ENCODE results near the gene MRPL20.
"Not testable (repeated sequence)": the region's sequence is repeated elsewhere in the genome, so short reads cannot be mapped to it uniquely, and the experiment has no call there.

The MRPL20 gene

DNA sequence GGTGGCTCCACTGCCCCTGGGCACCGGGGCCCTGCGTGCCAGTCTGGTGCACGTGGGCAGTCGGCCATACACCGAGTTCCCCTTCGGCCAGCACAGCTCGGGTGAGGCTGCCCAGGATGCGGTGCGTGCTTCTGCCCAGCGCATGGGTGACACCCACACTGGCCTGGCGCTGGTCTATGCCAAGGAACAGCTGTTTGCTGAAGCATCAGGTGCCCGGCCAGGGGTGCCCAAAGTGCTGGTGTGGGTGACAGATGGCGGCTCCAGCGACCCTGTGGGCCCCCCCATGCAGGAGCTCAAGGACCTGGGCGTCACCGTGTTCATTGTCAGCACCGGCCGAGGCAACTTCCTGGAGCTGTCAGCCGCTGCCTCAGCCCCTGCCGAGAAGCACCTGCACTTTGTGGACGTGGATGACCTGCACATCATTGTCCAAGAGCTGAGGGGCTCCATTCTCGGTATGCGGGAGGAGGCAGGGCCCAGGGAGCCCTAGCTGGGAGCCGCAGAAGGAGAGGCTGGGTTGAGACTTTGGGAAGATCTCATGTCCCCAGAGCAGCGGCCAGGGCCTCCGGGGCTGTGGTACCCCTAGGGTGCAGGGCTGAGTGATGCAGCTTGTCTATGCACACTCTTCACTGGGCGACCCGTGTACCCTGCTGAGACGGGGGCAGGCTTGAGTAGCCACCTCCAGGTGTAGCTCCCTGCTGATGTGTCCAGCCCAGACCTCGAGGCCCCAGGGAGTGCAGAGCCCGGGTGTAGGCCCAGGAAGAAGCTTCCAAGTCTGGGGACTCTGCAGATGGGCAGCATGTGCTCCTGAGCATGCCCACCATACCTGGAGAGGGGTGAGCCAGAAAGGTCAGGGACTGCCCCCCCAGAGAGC, 30.2 kb upstream of the MRPL20 start:
- DNase-seq: no peak

DNA sequence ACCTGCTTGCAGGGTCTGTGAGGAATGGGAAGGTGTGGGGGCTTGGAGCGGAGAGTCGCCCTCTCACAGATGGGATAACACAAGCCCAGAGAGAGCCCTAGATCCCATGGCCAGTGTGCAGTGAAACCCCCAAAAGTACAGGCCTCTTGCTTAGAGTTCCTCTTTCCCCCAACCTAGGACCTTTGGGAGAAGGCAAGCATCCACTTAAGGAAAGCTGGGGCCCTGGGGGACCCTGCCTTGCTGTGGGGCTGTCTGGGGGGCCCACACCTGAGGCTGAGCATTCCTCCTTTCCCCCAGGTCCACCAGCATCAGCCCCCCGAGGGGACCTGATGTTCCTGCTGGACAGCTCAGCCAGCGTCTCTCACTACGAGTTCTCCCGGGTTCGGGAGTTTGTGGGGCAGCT, 29.5 kb upstream of the MRPL20 start:
- no peak for DNase-seq

DNA sequence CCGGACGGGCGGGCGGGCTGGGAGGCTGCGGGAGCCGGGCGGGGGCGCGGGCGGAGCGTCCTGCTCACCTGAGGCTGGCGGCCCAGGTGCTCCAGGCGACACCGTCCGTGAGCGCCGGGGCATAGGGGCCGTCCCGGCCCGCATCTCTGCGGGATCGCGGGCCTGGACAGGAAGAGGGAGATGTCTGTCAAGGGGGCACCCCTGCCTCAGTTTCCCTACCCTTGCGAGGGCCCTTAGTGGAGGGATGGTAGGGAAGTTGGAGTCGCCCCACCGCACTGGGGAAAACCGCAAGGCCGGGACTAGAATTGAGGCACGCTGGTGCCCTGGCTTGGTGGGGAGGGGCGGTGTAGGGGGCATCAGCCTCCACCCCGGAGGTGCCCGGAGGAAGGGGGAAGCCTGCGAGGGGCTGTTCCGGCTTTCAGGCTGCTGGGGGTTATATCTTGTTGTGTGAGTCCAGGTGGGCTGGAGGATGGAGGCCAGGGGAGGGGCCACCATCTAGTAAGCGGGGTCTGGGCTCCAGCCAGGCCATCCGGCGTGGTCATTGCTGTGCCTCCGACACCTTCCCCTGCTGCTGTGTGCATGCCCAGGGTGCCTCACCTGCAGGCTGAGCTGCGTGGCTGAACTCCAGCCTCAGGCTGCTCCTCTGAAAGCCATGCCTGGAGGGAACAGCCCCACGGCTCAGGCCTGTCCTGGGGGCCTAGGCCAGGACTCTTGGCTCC, 29.0 kb upstream of the MRPL20 start:
- DNase-seq: no peak

DNA sequence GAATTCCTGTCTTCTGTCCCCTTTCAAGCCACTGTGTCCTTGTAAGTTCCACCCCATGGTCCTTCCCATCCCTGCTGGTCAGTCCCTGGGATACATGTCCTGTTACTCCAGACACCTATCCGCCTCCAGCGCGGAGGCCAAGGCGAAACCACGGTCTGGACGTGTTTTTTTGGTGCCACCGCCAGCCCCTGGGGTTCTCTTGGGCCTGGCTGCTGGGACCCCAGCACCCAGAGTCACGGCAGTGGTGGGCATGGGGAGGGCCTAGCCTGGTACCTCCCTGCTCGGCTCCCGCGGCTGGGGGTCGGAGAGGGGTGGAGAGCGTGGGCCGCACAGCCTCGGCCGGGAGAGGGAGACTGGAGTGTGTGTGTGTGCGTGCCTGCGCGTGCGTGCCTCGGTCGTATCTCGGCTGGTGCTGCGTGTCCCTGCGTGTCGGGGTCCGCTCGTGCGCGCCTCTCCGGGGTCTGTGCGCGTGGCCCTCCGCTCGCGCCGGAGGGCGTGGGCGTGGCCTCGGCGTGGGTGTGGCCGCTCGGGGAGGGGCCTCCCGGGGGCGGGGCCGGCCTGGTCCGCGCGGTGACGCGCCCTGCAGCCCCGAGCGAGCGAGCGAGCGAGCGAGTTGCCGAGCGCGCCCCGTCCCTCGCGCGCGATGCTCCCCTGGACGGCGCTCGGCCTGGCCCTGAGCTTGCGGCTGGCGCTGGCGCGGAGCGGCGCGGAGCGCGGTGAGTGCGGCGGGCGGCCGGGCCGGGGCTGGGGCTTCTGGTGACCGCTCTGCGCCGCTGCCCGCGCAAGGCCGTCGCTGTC, 28.2 kb upstream of the MRPL20 start, which contains the start of gene VWA1:
TSS of gene VWA1 (plus strand) at position 585 of the 798 bp plus-strand sequence. CDS start at position 644, 59 bp downstream.
- peak; percentile 58 for DNase-seq

GRCh38 chr1:1434824-1435105, 27.7 kb upstream of the MRPL20 start:
- no peak for DNase-seq

GRCh38 chr1:1434131-1434823, 27.2 kb upstream of the MRPL20 start:
- no peak for DNase-seq

DNA sequence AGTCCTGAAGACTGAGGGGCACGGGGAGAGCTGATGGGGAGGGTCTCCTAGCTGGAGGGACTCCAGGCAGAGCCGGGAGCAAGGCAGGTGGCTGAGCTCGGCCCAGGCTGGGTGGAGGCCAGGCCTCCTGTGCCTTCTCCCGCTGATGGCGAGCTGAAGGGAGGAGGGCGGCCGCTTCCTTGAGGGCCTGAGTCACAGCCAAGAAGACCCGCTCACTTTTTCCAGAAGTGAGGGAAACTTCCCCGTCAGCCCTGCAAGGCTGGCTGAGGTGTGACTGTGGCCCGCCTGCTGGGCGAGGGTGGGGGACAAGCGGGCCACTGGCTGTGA, 26.7 kb upstream of the MRPL20 start:
- no peak for DNase-seq

- DNase-seq: no peak
Measured at GRCh38 chr1:1432951-1433803, 26.1 kb upstream of the MRPL20 start.

DNA sequence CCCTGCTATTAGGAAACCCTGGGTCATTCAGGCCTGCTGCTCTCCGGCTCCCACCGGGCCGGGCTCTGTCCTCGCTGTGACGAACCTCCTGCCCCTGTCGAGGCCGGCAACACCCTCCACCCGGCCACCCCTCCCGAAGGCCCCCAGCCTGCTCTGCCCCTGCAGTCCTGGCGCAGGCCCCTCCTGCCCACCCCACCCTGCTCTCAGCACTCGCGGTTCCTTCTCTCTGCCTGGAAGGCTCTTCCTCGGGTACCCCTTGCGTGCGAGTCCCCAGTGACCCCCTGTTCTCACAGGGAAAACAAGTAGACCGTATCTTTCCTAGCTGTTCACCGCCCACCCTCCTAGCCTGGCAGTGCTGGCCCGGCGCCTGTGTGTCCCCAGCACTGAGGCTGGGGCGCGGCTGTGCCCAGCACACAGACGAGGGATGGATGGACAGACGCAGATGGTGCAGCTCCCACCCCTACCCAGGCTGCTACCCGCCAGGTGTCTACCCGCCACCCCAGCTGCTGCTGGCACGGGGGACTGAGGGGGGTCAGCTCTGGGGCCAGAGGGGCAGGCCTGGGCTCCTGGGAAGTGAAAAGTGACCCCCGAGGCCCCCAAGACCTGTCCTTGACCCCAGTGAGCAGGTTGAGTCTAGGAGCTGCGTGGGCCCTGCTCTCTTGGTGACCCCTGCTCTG, 25.3 kb upstream of the MRPL20 start:
- no peak for DNase-seq

- no peak for DNase-seq
Measured at GRCh38 chr1:1431845-1432273, 24.8 kb upstream of the MRPL20 start.

- no peak for DNase-seq
Measured at GRCh38 chr1:1430992-1431844, 24.1 kb upstream of the MRPL20 start.

DNA sequence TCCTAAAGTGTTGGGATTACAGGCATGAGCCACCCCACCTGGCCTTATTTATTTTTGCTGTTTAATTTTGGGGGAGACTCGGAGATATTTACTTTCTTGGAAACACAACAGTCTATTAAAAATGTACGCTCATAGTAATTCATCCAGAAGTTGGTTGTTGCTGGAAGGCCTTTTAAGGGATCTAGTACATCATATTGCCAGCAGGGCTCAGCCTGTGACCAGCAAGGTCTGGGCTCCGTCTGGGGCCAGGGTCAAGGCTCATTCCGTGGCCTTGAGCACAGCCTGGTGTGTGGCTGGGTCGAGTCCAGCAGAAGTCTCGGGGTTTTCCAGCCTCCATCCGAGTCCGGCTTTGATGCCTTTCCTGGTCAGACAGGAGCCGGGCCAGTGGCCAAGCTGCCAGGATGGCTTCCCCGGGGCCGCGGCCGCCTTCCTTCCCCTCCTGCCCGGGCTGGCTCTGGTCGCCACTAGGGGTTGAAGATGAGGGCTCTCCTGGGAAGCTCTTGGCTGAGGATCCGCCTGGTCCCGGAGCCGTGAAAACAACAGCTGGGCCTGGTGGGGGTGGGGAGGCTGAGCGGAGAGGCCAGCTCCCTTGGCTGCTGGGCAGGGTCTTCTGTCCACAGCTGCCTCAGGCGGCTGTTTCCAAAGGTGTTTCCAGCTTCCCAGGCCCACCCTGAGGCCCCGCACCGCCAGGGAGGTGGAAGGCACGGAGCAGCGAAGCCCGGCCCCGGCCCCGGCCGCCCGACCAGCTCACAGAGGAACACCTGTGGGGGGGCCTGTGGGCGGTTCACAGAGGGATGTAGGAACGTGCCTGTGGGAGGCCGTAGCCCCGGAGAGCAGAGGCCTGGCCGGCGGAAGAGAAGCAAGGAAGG, 23.3 kb upstream of the MRPL20 start:
- no peak for DNase-seq

- no peak for DNase-seq
Measured at GRCh38 chr1:1429671-1430073, 22.6 kb upstream of the MRPL20 start.

DNA sequence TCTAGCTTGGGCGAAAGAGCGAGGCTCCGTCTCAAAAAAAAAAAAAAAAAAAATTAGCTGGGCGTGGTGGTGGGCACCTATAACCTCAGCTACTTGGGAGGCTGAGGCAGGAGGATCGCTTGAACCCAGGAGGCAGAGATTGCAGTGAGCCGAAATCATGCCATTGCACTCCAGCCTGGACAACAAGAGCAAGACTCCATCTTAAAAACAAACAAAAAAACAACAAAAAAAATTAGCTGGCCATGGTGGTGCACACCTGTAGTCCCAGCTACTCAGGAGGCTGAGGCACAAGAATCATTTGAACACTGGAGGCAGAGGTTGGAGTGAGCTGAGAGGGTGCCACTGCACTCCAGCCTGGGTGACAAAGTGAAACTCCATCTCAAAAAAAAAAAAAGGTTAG, 21.9 kb upstream of the MRPL20 start:
- DNase-seq: not testable (repeated sequence)

DNA sequence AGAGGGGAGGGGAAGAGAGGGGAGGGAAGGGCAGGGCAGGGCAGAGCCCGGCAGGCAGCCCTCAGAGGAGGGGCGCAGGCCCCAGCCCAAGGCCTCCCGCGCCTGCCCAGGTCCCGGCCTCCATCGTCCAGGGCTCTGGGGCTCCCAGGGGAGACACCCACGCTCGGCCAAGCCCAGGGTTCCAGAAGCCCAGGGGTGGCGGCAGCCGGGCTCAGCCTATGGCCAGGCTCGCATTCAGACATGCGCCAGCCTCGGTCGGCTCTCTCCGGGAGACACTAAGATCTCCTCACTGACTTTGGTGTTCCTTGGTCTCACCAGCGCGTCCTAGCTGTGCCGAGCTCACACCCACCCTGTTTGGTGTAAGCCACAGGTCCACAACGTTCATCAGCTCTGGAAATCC, 21.1 kb upstream of the MRPL20 start:
- no peak for DNase-seq

GRCh38 chr1:1427820-1428148, 20.7 kb upstream of the MRPL20 start:
- DNase-seq: no peak

GRCh38 chr1:1427106-1427819, 20.2 kb upstream of the MRPL20 start:
- DNase-seq: no peak

DNA sequence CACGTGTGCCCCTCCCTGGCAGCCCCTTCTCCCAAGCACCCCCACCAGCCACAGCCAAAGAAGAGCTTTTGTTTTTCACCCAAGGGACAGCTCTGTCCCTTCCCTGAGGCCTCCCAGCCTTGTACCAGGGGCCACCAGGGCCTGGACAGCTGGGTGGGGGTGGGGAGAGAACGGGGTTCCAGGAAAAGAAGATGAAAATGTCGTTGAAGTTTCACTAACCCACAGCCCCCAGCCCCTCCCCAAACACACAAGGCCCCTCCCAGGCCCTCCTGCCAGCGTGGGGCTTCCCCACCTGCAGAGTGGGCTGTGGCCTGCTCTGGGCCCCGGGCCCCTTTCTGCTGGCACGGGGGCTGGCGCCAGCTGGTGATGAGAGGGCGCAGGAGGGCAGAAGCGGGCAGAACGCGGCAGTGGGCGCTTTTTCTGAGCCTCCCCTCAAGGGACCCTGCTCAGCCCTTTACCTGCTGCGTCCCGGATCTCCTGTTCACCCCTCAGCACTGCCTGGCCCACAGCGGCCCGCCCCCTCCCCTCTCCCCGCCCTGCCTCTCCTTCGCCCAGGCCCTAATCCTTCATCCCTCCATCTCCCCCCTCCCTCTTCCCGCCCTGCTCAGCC, 19.5 kb upstream of the MRPL20 start:
- DNase-seq: no peak
